ENCODE results near the gene ZGPAT. TPM values are rescaled to one million over a fixed set of nuclear protein-coding genes. Genes with fewer than 3 reads are reported as not detected.

The ZGPAT gene
- total RNA-seq, 1 donor, result 11.8 TPM

- DNase-seq (ENCODE audit: low read depth), result no peak
- no peak within 1 kb of the TSS for H3K4me3 ChIP-seq (ENCODE audit: low read depth, low read length)
- TF ChIP-seq CTCF (IDR thresholded peaks at IDR 0.05; ENCODE audit: insufficient read depth, low read length), result no peak
Observed at GRCh38 chr20:63696628-63697356, 11.0 kb upstream of the ZGPAT start, which contains the start of gene TNFRSF6B. TSS of gene TNFRSF6B (plus strand) at chr20:63696652. CDS start at chr20:63696768, 116 bp downstream.

- no peak for DNase-seq (ENCODE audit: low read depth)
- TF ChIP-seq CTCF (IDR thresholded peaks at IDR 0.05; ENCODE audit: insufficient read depth, low read length), result no peak
- no peak overlapping the region for H3K4me3 ChIP-seq (ENCODE audit: low read depth, low read length)
Observed at GRCh38 chr20:63697357-63697867, 10.4 kb upstream of the ZGPAT start.

GRCh38 chr20:63697868-63698545, 9.8 kb upstream of the ZGPAT start:
- no peak for DNase-seq (ENCODE audit: low read depth)
- no peak for TF ChIP-seq CTCF (IDR thresholded peaks at IDR 0.05; ENCODE audit: insufficient read depth, low read length)
- no peak overlapping the region for H3K4me3 ChIP-seq (ENCODE audit: low read depth, low read length)

- no peak overlapping the region for H3K4me3 ChIP-seq (ENCODE audit: low read depth, low read length)
- DNase-seq (ENCODE audit: low read depth), result peak; percentile 82
- no peak for TF ChIP-seq CTCF (IDR thresholded peaks at IDR 0.05; ENCODE audit: insufficient read depth, low read length)
Observed at GRCh38 chr20:63698739-63699465, 8.9 kb upstream of the ZGPAT start.

GRCh38 chr20:63699466-63700198, 8.2 kb upstream of the ZGPAT start:
- H3K4me3 ChIP-seq (ENCODE audit: low read depth, low read length), result no peak overlapping the region
- TF ChIP-seq CTCF (IDR thresholded peaks at IDR 0.05; ENCODE audit: insufficient read depth, low read length), result no peak
- no peak for DNase-seq (ENCODE audit: low read depth)
